Measurements from ENCODE around the gene CELSR3.

CELSR3 gene

DNA sequence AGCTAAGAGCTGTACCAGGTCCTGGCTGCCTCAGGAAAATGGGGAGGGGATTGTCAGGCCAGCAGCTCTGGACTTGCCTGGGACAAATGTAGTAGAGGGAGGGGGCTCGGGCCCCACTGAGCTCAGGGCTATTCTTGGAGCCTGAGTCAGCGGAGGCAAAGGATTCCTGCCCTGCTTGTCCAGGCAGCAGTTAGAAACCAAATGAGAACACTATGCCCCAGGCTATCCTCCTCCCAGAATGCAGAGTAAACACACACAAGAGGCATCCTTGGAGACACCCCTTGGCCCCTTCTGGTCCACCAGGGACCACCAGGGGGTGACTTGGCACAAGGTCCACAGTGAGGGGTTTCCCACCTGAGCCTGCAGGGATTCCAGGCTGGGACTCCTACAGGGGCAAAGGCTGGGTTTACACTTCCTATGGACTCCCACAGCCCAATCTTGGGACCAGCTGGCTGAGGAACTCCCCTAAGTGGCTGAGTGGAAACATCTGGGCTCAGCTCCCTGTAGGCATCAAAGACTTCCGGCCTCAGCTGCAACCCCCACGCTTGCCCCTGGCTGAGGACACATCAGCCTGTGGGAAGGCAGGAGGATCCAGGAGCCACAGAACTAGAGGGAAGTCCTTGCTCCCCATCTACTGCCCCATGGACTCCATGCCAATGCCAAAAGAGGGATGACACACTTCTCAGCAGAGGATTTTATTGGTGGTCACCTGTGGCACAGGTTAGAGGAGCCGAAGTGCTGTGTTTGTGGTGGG, 64.2 kb downstream of the CELSR3 start:
- DNase-seq, result no peak

DNA sequence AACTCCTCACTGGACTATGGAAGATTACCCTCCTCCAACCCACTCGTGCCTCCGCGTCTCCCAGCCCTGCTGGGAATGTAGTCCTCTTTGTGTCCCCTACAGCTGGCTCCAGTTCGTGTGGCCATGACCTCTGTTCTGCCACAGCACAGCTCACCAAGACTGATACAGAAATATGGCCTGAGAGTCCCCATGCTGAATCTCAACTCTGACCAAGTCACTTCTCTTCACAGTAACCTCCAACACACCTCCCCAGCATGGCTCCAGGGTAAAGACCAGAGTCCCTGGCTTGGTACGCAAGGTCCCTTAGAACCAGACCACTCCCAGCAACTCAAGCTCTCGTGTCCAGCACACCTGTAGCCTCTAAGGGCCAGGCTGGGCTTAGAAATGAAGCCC, 65.3 kb downstream of the CELSR3 start:
- no peak for DNase-seq

DNA sequence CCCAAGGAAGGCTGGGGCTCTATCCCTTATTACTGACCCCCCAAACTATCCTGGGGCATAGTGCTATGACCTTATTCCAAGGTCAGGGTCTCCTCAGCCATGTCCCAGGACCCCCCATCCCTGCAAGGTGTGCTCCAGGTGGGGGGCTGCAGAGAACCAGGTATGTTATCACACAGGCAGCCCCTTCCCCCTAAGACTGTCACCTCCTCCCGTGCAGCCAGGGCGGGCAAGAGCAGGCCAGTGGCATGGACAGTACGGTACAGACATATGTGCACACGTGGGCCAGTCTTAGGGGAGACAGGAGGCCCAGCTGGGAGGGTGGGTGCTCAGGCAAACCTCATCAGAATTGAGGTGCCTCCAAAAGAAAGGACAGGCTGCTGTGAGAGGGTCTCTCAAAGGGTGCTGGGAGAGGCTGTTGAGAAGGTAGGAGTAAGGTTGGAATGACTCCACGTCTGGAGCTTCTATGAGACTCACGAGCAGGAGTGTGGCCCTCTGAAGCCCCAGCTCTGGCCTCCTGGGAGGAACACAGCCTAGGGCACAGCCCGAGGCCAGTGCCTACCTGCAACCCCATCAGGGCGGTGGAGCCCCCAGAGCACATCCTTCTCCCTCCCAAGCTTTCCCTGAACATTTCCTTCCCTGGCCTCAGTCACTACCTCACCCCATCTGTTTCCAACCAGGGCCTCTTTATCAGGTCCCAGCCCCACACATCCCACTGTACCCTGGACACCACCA, 65.8 kb downstream of the CELSR3 start:
- no peak for DNase-seq

DNA sequence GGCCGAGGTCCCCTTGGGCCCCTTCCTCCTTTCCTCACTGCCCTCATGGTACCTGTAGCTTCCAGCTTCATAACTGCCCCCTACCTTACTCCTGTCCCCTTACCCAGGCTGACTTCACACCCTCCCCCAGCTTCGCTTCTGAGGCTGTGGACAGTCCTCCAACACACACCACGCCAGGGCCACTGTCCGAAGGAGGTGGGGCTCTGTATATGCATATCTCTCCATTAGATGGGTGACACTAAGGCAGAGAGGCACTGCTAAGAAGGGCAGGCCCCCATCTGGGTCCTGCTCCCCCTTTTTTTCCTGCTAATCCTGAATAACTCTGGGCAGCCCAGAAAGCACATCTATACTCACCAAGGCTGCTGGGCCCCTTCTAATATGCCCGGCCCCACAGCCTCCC, 66.5 kb downstream of the CELSR3 start:
- no peak for DNase-seq

DNA sequence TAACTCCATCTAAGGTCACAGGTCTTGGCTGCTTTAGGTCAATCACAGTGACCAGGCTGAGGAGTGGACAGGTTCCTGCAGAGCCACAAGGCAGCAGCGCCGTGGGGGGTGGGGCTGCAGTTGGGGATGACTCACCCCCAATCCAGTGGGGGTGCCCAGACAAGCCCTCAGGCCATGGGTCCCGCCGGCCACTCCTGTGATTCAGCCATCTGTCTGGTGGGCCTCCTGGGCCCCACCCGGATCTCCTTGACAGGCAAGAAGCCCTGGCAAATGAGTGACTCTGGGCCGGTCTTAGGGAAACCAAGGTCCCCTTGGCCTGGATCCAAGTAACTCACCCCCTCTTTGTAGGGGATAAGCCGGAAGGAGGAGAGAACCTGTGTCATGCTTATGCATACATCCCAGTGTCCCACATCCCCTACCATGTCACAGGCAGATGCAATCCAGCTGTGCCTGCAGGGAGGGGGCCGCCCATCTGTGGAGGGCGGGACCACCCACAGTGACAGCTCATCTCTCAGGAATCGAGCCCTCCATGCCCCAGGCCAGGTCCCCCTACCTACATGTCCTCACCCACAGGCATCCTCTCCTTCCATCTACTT, 67.1 kb downstream of the CELSR3 start:
- no peak for DNase-seq

DNA sequence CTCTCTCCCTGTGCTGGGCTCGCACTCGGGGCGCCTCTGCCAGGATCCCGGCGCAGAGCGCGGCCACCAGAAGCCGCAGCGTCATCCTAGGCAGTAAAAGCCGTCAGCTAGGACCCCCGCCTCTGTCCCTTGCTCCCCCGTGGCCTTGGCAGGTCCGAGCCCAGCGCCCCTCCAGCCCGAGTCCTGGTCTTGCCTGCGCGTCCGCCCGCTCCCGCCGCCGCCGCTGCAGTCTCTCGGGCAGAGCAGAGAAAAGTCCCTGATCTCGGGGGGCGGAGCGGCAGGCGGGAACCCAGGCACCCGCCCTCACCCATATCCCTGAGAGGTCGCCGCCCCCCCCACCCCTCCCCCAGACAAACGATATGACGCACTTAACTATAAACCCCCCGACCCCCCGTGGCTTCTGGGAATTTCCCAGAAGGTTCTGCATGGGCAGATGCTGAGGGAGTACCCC, 67.6 kb downstream of the CELSR3 start, which contains the start of gene COL7A1:
Gene COL7A1, minus strand, starts transcription at position 255 of the 451 bp plus-strand sequence. Its CDS starts 170 bp downstream, at position 85.
- DNase-seq, result no peak

DNA sequence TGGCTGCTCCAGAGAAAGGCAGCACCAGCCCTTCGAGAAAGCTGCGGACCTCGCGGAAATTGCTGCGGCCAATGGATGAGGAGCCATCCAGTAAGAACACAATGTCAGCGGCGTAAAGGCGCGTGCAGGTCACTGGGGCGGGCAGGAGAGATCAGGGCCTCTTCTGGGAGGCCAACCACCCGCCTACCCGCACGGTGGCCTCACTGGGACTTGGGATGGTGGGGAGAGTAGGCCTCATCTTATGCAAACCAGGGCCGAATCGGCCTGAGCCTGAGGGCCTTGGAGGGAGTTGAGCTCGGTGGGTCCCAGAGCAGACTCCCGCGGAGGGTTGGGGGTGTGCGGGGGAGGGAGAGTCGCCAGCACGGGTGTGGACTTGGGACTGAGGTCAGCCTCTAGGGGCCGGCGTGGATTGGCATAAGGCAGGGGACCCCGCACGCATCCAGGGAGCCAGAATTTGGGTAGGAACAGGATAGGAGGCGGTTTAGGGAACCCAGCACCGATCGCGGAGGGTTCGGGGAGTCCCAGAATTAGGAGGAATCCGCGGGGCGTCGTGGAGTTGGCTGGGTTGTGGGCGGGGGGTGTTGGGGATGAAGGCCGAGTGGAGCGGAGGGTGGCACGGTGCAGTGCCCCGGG, 68.2 kb downstream of the CELSR3 start:
- no peak for DNase-seq

DNA sequence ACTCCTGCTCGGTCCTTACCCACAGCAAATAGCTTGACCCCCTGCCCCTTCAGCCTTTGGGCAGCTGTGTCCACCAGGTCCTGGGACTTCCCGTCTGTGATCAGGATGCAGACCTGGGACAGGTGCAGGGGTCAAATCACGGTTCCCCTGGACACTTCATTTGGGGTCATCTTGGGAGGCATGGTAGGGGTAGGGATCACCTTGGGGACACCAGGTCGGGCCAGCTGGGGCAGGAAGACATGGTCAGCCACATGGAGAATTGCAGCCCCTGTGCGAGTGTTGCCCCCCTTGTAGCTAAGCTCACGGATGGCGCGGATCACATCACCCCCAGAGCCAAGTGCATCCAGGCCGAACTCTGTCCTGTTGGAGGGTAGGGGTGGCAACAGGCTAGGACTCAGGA, 69.3 kb downstream of the CELSR3 start:
- no peak for DNase-seq

DNA sequence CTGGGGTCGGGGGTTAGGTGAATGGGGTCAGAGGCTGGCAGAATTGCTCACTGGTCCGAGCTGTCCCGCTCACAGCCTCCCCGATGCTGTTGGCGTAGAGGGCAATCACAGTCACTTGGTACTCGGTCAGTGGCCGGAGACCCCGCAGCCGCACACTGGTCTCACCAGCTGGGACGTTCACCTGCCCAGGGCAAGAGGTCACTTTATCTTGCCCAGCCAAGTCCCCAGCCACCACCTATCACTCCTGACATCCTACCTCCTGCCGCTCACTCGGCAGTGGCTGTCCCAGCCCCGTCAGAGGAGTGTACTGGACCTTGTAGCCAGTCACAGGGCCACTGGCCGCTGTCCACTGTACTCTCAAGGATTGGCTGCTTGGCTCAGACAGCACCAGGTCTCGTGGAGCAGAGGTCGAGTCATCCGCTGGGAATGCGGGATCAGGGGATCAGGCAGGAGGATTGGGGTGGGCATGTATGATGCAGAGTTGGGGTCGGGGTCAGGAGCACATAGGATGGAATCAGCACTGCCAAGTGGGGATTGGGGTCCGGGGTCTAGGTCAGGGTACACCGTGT, 70.1 kb downstream of the CELSR3 start:
- DNase-seq, result no peak

DNA sequence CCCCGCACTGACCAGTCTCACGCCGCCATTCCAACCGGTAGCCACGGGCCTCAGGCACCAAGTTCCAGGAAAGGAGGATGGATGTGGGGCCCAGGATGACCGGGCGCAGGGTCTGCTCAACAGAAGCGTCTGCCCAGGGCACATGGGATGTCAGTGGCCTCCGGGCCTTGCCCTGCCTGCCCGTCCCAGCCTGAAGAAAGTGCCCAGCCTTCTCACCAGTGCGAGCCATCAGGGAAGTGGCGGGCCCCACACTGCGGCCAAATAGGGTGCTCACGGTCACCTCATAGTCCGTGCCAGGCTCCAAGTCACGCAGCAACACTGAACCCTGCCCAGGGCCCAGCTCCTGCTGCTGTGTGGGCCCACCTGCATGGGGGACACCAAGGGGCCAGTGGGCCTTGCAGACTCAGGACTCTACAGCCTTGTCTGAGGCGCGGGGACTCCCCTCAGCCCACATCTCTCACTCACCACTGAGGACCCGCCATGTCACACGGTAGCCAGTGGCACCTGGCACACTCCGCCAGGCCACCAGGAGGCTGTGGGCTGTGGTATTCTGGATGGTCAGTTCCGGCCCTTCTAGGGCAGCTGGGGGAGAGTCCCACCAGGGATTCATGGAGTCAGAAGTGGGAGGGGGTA, 70.7 kb downstream of the CELSR3 start:
- no peak for DNase-seq

DNA sequence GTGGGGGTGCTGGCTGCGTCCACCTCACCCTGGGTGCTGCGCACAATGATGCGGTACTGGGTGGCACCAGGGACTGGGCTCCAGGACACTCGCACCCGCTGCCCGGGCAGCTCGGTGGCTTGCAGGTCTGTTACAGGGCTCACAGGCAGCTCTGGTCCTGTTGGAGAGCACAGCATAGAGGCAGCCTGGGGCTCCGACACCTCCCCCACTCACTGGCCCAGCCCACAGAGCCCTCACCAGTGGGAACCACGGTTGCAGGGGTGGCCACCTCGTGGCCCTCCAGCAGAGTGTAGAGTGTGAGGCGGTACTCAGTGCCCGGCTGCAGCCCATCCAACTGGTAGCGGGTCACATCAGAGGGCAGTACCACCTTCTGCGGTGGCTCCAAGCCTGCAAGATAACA, 71.2 kb downstream of the CELSR3 start:
- no peak for DNase-seq

DNA sequence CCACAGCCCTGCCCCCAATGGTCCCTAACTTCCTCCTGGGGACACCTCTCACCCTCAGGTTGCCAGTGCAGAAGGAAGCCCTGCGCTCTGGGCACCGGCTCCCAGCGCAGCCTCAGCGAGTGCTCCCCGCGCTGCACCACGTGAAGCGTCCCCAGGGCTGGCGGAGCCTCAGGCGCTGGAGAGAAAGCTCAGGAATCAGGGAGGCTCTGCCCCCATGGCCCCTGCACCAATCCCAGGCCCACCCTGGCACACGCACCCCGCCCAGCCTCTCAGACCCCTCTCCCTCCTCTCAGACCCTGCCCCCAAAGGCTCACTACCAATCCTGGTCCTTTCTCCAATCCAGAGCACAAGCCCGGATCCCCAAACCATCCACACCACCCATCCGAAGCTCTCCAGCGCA, 74.5 kb downstream of the CELSR3 start:
- no peak for DNase-seq

DNA sequence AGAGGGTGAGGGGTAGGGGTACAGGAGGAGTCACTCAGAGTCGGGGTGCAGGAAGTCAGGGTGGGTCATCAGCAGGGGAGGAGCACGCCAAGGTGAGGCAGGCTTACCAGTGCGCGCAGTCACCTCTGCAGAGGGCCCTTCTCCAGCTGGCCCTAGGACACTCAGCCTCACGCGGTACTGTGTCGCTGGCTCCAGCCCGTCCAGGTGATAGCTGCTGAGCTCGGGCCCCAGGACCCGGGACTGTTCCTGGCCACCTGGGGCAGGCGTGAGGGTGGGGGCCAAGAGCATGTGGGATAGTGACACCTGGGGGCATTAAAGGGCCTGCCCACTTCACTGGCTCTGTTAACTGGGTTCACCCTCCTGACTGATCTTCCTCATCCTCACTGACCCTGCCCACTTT, 75.0 kb downstream of the CELSR3 start:
- no peak for DNase-seq
